ENCODE data around the gene LNPK.

The LNPK gene

DNA sequence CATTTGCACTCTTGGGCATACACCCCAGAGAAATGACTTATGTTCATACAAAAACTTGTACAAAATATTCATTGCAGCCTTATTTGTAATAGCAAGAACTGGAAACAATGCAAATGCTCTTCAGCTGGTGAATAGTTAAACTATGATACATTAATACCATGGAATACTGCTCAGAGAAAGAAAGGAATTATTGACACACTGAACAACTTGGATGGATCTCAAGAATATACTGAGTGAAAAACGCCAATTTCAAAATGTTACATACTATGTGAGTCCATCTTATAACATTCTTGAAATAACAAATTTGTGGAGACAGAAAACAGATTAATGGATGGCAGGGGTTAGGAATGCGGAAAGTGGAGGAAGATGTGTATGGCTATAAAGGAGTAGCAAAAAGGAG, 17.2 kb downstream of the LNPK start:
- TF ChIP-seq ZBTB7A (IDR thresholded peaks at IDR 0.05; ENCODE audit: low read depth): no peak
- no peak for TF ChIP-seq TEAD4 (IDR thresholded peaks at IDR 0.05)
- TF ChIP-seq RAD21 (IDR thresholded peaks at IDR 0.05; ENCODE audit: low read depth): no peak
- TF ChIP-seq TCF12 (IDR thresholded peaks at IDR 0.05; ENCODE audit: low read depth): no peak
- no peak for TF ChIP-seq TAF1 (IDR thresholded peaks at IDR 0.05; ENCODE audit: low read depth)
- TF ChIP-seq CREB1 (IDR thresholded peaks at IDR 0.05; ENCODE audit: low read depth): no peak
- no peak for TF ChIP-seq NFIC (IDR thresholded peaks at IDR 0.05)
- no peak for TF ChIP-seq CEBPB (IDR thresholded peaks at IDR 0.05)
- no peak for TF ChIP-seq EGR1 (IDR thresholded peaks at IDR 0.05)
- TF ChIP-seq EP300 (IDR thresholded peaks at IDR 0.05; ENCODE audit: borderline replicate concordance): no peak
- TF ChIP-seq, protein P1, sequence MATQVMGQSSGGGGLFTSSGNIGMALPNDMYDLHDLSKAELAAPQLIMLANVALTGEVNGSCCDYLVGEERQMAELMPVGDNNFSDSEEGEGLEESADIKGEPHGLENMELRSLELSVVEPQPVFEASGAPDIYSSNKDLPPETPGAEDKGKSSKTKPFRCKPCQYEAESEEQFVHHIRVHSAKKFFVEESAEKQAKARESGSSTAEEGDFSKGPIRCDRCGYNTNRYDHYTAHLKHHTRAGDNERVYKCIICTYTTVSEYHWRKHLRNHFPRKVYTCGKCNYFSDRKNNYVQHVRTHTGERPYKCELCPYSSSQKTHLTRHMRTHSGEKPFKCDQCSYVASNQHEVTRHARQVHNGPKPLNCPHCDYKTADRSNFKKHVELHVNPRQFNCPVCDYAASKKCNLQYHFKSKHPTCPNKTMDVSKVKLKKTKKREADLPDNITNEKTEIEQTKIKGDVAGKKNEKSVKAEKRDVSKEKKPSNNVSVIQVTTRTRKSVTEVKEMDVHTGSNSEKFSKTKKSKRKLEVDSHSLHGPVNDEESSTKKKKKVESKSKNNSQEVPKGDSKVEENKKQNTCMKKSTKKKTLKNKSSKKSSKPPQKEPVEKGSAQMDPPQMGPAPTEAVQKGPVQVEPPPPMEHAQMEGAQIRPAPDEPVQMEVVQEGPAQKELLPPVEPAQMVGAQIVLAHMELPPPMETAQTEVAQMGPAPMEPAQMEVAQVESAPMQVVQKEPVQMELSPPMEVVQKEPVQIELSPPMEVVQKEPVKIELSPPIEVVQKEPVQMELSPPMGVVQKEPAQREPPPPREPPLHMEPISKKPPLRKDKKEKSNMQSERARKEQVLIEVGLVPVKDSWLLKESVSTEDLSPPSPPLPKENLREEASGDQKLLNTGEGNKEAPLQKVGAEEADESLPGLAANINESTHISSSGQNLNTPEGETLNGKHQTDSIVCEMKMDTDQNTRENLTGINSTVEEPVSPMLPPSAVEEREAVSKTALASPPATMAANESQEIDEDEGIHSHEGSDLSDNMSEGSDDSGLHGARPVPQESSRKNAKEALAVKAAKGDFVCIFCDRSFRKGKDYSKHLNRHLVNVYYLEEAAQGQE (IDR thresholded peaks at IDR 0.05; ENCODE audit: low read depth): no peak
- TF ChIP-seq, protein P2, sequence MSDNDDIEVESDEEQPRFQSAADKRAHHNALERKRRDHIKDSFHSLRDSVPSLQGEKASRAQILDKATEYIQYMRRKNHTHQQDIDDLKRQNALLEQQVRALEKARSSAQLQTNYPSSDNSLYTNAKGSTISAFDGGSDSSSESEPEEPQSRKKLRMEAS (IDR thresholded peaks at IDR 0.05): no peak
- TF ChIP-seq YY1 (IDR thresholded peaks at IDR 0.05; ENCODE audit: low read depth): no peak
- TF ChIP-seq, protein P3, sequence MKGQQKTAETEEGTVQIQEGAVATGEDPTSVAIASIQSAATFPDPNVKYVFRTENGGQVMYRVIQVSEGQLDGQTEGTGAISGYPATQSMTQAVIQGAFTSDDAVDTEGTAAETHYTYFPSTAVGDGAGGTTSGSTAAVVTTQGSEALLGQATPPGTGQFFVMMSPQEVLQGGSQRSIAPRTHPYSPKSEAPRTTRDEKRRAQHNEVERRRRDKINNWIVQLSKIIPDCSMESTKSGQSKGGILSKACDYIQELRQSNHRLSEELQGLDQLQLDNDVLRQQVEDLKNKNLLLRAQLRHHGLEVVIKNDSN (IDR thresholded peaks at IDR 0.05): no peak
- no peak for TF ChIP-seq FOXM1 (IDR thresholded peaks at IDR 0.05; ENCODE audit: borderline replicate concordance, low read depth)

DNA sequence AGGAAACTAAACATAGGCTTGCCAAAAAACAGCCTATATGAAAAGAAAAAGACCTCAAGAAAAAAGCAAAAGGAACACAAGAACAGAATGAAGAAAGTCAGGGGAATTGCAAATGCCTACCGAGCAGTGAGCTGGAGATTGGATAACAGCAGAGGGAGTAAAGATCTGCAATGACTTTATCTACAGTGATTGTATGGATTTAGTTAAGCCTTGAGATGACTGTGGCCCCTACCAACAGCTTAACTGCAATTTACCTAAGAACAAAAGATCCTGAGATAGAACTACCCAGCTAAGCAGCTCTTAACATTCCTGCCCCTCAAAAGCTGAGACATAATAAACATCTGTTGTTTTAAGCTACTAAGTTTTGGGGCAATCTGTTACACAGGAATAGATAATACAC, 20.5 kb downstream of the LNPK start:
- TF ChIP-seq NFIC (IDR thresholded peaks at IDR 0.05) (no peak), TCF12 (IDR thresholded peaks at IDR 0.05; ENCODE audit: low read depth) (no peak)
- TF ChIP-seq, protein P1 (IDR thresholded peaks at IDR 0.05; ENCODE audit: low read depth): no peak
- TF ChIP-seq, protein P3 (IDR thresholded peaks at IDR 0.05): no peak

DNA sequence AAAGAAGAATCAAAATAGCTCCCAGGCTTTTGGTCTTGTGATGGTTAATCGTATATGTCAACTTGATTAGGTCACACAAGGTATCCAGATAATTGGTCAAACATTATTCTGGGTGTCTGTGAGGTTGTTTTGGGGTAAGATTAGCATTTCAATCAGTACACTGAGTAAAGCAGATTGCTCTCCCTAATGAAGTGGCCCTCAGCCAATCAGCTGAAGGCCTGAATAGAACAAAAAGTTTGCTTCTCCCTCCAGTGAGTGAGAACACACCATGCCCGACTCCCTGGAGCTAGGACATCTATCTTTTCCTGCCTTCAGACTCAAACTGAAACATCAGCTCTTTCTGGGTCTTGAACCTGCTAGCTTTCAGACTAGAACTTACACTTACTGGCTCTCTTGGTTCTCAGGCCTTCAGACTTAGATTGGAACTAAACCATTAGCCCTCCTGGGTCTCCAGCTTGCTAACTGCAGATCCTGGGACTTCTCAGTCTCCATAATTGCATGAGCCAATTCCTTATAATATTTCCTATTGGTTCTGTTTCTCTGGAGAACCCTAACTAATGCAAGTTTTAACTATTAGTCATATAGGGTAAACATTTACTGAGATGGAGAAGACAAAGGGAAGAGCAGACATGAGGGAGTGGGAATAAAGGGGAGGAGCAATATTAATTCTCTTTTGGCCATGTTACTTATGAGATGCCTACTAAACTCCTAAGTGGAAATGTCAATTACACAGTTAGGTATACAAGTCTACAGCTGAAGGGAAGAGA, 25.5 kb downstream of the LNPK start:
- TF ChIP-seq TEAD4 (IDR thresholded peaks at IDR 0.05) (no peak), NFIC (IDR thresholded peaks at IDR 0.05) (no peak), EGR1 (IDR thresholded peaks at IDR 0.05) (no peak), YY1 (IDR thresholded peaks at IDR 0.05; ENCODE audit: low read depth) (no peak), CREB1 (IDR thresholded peaks at IDR 0.05; ENCODE audit: low read depth) (no peak), TCF12 (IDR thresholded peaks at IDR 0.05; ENCODE audit: low read depth) (no peak), RAD21 (IDR thresholded peaks at IDR 0.05; ENCODE audit: low read depth) (no peak), TAF1 (IDR thresholded peaks at IDR 0.05; ENCODE audit: low read depth) (no peak), EP300 (IDR thresholded peaks at IDR 0.05; ENCODE audit: borderline replicate concordance) (no peak), ZBTB7A (IDR thresholded peaks at IDR 0.05; ENCODE audit: low read depth) (no peak), FOXM1 (IDR thresholded peaks at IDR 0.05; ENCODE audit: borderline replicate concordance, low read depth) (no peak), CEBPB (IDR thresholded peaks at IDR 0.05) (no peak)
- TF ChIP-seq, protein P3 (IDR thresholded peaks at IDR 0.05): no peak
- TF ChIP-seq, protein P2 (IDR thresholded peaks at IDR 0.05): no peak
- TF ChIP-seq, protein P1 (IDR thresholded peaks at IDR 0.05; ENCODE audit: low read depth): no peak

DNA sequence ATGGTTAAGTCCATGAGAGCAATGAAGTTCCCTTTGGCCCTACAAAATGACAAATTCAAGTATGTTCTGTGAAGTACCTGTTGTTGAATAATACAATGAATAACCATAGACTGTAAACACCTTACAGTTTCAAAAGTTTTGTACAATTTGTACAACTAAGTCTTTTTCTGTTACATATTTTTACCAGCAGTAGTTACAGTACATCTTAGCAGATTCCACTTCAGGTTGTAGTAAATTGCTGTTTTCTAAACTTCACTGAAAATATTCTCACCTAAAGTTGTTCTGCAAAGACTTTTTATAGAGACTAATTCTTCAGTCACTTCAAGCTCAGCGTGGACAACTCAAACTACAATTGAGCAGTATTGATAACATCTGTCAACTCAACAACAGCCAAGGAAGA, 28.7 kb downstream of the LNPK start:
- TF ChIP-seq NFIC (IDR thresholded peaks at IDR 0.05) (no peak), RAD21 (IDR thresholded peaks at IDR 0.05; ENCODE audit: low read depth) (no peak), TCF12 (IDR thresholded peaks at IDR 0.05; ENCODE audit: low read depth) (no peak), FOXM1 (IDR thresholded peaks at IDR 0.05; ENCODE audit: borderline replicate concordance, low read depth) (no peak), EGR1 (IDR thresholded peaks at IDR 0.05) (no peak), YY1 (IDR thresholded peaks at IDR 0.05; ENCODE audit: low read depth) (no peak), CEBPB (IDR thresholded peaks at IDR 0.05) (no peak)
- TF ChIP-seq, protein P2 (IDR thresholded peaks at IDR 0.05): no peak
- TF ChIP-seq, protein P3 (IDR thresholded peaks at IDR 0.05): no peak
